ENCODE data around the gene NLRP8. TPM values are rescaled to one million over a fixed set of nuclear protein-coding genes. Genes with fewer than 3 reads are reported as not detected.

The NLRP8 gene
- not detected in 2 replicates for total RNA-seq

GRCh38 chr19:55947532-55947931, at the start of gene NLRP8:
Gene NLRP8 (plus strand): TSS chr19:55947832.

GRCh38 chr19:55931936-55932386, 15.7 kb upstream of the NLRP8 start, which contains the start of gene NLRP13:
Gene NLRP13 (minus strand): TSS chr19:55932336. CDS start chr19:55932311, 25 bp downstream.

GRCh38 chr19:55986487-55986886, 38.9 kb downstream of the NLRP8 start, which contains the start of gene NLRP5:
Gene NLRP5 (plus strand): TSS chr19:55986775.

Other genes with a start within 250 kb of the NLRP8 start
- gene NLRP9, start 209.4 kb upstream of the NLRP8 start, total RNA-seq, result not detected in 2 replicates
- 0.16 and 2.3 TPM in 2 replicates for gene RFPL4A, start 188.7 kb upstream of the NLRP8 start, total RNA-seq
- 0.31 TPM in 1 of 2 replicates, not detected in the other for gene RFPL4AL1, start 178.7 kb upstream of the NLRP8 start, total RNA-seq
- gene NLRP11, start 115.8 kb upstream of the NLRP8 start, total RNA-seq, result 0.06 TPM in 1 of 2 replicates, not detected in the other
- gene NLRP4, start 111.3 kb upstream of the NLRP8 start, total RNA-seq, result not detected in 2 replicates
- gene NLRP13, start 15.5 kb upstream of the NLRP8 start, total RNA-seq, result not detected in 2 replicates
- not detected in 2 replicates for gene NLRP5, start 38.9 kb downstream of the NLRP8 start, total RNA-seq
- 27.1 and 32.4 TPM in 2 replicates for gene ZNF787, start 173.5 kb downstream of the NLRP8 start, total RNA-seq
- gene ZNF444, start 193.5 kb downstream of the NLRP8 start, total RNA-seq, result 10.7 and 20.8 TPM in 2 replicates
- gene GALP, start 228.2 kb downstream of the NLRP8 start, total RNA-seq, result not detected in 2 replicates
- not detected in 2 replicates for gene ZSCAN5B, start 250.0 kb downstream of the NLRP8 start, total RNA-seq

All from bladder microvascular endothelial cell (primary cell).